ENCODE data around the gene MMP23B. TPM values are rescaled to one million over a fixed set of nuclear protein-coding genes. Genes with fewer than 3 reads are reported as not detected.

Gene MMP23B
- total RNA-seq, 1 donor from 2014 or later: 56.0 TPM

GRCh38 chr1:1620433-1621139 is 11.4 kb upstream of the MMP23B start:
- DNase-seq (ENCODE audit: low spot score): no peak

- no peak for DNase-seq (ENCODE audit: low spot score)
Measured at GRCh38 chr1:1621173-1622009, 10.6 kb upstream of the MMP23B start.

- no peak for DNase-seq (ENCODE audit: low spot score)
Measured at GRCh38 chr1:1622010-1622787, 9.8 kb upstream of the MMP23B start.

GRCh38 chr1:1622788-1623094 is 9.2 kb upstream of the MMP23B start:
- no peak for DNase-seq (ENCODE audit: low spot score)

DNA sequence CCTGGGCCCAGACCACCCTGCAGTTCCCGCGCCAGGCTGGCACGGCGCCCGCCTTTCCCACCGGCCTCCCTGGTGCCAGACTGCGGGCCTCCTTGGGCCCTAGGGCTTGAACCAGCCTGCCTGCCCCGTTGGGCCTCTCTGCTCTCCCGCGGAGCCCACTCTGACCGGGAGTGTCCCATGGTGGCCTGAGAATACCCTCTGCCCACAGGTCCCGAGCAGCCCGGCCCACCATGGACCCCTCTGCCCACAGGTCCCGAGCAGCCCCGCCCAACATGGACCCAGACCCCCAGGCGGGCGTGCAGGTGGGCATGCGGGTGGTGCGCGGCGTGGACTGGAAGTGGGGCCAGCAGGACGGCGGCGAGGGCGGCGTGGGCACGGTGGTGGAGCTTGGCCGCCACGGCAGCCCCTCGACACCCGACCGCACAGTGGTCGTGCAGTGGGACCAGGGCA is 8.8 kb upstream of the MMP23B start:
- DNase-seq (ENCODE audit: low spot score): no peak

DNA sequence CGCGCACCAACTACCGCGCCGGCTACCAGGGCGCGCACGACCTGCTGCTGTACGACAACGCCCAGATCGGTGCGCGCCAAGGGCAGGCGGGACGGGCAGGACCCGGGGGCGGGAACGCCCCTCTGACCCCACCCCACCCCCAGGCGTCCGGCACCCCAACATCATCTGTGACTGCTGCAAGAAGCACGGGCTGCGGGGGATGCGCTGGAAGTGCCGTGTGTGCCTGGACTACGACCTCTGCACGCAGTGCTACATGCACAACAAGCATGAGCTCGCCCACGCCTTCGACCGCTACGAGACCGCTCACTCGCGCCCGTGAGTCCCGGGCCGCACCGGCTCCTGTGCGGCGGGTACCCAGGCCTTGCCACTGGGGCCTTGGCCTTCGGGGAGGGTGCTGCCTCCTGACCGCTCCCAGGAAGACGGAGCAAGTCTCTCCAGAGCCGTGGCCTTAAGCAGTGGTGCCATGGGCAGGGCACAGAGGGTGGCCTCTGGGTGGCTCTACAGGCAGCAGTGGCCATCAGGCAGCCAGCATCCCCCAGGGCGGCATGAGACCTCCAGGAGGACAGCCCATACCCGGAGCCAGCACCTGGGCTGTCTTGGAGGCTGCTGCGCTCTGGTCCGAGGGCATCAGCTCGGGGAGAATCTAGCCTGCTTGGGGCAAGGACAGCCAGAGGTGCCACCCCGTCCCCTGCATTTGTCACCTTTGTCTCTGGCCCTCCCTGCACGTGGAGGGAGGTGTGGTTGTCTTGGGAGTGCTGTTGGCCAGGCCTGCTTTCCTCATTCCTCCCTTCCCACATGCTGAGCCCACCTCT is 8.1 kb upstream of the MMP23B start:
- DNase-seq (ENCODE audit: low spot score): no peak

GRCh38 chr1:1624443-1625403 is 7.2 kb upstream of the MMP23B start:
- DNase-seq (ENCODE audit: low spot score): no peak

GRCh38 chr1:1625404-1625775 is 6.6 kb upstream of the MMP23B start:
- DNase-seq (ENCODE audit: low spot score): no peak

- no peak for DNase-seq (ENCODE audit: low spot score)
Measured at GRCh38 chr1:1625824-1626206, 6.2 kb upstream of the MMP23B start.

DNA sequence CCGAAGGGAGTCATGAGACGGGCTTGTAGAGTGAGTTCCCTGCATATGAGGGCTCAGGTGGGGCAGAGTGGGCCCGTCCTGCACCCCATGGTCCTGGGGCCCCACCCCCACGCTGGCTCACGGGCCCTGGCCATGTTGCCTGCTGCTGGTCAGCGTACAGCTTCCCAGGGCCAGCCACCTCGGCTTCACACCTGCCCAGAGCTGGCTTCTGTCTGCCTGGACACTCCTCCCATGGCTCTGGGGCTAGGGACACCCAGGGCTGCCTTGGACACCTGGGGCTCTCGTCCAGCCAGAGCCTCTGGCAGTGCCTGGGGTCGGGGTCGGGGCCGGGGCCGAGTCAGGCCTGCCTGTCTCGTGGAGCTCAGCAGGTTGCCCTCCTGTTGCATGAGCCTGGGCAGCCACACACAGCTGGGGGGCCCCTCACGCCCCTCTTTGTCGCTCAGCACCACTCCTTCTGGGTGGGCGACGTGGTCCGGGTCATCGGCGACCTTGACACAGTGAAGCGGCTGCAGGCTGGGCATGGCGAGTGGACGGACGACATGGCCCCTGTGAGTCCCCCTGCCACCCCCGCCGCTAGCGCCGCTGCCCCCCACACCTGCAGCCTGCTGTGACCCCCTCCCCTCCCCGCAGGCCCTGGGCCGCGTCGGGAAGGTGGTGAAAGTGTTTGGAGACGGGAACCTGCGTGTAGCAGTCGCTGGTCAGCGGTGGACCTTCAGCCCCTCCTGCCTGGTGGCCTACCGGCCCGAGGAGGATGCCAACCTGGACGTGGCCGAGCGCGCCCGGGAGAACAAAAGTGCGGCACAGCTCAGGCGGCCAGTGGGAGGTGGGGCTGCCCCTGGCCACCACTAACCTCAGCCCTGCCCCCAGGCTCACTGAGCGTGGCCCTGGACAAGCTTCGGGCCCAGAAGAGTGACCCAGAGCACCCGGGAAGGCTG is 5.5 kb upstream of the MMP23B start:
- DNase-seq (ENCODE audit: low spot score): no peak

GRCh38 chr1:1627261-1627828 is 4.6 kb upstream of the MMP23B start:
- no peak for DNase-seq (ENCODE audit: low spot score)

DNA sequence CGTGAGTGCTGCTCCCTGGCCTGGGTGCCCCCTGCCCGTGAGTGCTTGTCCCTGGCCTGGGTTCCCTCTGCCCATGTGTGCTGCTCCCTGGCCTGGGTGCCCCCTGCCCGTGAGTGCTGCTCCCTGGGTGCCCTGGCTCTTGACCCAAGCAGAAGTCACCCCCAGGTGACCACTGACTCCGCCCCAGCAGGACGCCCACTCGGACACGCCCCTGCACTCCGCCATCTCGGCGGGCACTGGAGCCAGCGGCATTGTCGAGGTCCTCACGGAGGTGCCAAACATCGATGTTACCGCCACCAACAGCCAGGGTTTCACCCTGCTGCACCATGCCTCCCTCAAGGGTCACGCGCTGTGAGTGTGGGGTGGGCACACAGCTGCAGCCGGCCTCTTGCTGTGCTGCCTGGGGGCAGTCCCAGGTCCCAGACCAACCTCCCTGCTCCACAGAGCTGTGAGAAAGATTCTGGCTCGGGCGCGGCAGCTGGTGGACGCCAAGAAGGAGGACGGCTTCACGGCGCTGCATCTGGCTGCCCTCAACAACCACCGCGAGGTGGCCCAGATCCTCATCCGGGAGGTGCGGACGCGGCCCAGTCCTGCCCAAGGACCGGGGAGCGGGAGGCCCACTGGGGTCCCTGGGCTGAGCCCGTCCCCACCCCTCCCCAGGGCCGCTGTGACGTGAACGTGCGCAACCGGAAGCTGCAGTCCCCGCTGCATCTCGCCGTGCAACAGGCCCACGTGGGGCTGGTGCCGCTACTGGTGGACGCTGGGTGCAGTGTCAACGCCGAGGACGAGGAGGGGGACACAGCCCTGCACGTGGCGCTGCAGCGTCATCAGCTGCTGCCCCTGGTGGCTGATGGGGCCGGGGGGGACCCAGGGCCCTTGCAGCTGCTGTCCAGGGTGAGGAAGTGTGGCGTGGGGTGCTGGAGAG is 3.9 kb upstream of the MMP23B start:
- peak; percentile 9 for DNase-seq (ENCODE audit: low spot score)

DNA sequence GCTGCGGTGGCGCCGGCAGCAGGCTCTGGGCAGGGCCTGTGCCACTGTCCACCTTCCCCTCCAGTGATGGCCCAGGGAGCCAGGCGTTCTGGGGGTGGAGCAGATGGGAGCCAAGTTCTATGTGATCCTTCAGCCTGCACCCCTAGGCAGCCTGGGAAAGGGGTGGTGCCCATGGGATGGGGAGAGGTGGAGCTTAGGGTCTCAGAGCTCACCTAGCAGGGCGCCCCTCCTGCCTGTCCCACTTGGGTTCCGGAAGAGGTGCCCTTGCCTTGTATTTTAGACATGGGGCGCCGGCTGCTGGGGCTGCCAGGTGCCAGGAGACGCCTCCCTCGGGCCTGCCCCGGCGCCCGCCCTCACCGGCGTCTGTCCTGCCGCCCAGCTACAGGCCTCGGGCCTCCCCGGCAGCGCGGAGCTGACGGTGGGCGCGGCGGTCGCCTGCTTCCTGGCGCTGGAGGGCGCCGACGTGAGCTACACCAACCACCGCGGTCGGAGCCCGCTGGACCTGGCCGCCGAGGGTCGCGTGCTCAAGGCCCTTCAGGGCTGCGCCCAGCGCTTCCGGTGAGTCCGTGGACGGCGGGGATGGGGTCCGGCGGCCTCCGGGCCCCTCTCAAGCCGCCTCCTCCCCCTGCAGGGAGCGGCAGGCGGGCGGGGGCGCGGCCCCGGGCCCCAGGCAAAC is 3.1 kb upstream of the MMP23B start:
- no peak for DNase-seq (ENCODE audit: low spot score)

DNA sequence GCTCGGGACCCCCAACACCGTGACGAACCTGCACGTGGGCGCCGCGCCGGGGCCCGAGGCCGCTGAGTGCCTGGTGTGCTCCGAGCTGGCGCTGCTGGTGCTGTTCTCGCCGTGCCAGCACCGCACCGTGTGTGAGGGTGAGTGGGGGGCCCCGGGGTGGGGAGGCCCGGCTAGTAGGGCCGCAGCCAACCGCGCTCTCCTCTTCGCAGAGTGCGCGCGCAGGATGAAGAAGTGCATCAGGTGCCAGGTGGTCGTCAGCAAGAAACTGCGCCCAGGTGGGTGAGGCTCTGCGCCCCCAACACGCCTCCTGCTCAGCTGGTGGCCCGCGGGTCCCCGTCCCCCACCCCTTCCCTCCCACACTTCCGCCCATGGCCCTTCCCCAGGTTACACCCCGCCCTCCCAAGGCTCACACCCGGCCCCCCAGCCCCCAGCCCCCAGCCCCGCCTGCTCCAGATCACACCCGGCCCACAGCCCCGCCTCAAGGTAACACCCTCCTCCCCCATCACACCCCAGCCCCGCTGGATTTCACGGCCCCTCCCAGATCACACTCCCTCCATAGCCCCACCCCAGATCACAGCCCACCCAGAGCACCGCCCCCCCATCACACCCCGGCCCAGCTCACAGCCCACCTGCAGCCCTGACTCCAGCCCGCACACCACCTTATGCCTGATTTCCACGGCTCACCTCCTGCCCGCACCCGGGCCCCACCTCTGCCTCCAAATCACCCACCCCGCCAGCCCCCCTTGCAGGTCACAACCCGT is 2.4 kb upstream of the MMP23B start:
- DNase-seq (ENCODE audit: low spot score): no peak

DNA sequence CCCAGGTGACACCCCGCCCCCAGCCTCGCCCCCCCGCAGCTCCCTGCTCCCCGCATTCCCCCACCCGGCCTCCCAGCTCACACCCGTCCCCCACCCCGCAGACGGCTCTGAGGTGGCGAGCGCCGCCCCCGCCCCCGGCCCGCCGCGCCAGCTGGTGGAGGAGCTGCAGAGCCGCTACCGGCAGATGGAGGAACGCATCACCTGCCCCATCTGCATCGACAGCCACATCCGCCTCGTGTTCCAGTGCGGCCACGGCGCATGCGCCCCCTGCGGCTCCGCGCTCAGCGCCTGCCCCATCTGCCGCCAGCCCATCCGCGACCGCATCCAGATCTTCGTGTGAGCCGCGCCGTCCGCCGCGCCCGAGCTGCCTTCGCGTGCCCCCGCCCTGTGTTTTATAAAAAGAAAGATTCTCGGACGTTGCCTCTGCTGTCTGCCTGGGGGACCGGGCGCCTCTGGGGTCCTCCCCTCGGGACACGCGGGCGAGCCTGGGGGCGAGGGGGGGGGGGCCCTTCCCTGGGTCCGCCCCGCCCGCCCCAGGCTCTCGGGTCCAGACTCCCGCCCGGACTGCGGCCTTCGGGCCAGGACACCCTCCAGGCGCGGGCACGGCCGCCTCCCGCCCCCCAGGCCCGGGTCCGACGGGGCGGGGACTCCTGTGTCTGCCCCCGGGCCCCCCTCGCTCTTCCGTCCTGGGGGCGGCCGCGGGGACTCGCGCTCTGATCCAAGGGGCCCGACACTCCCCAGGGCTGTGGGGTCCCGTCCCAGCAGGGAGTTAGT is 1.6 kb upstream of the MMP23B start:
- DNase-seq (ENCODE audit: low spot score): peak; percentile 85
